Activated CD4-positive, alpha-beta T cell treated with anti-CD3 and anti-CD28 coated beads, Interleukin-2, amount 10 ng/mL, durations not matched to agents 24 days and 14 days (primary cell): Measurements from ENCODE around the gene CECR2. TPM values are rescaled to one million over a fixed set of nuclear protein-coding genes. Genes with fewer than 3 reads are reported as not detected.

Experiments used
- DNase-seq: peaks from one replicate; pipeline ENCODE4 v3.0.0; 2022
- H3K27ac Mint-ChIP-seq: one replicate; pipeline ENCODE4 v1.8.0; 2022; ENCODE audit warnings: mild to moderate bottlenecking, mixed read lengths
- H3K27me3 Mint-ChIP-seq: one replicate; pipeline ENCODE4 v1.8.0; 2022; ENCODE audit warnings: mixed read lengths
- H3K36me3 Mint-ChIP-seq: one replicate; pipeline ENCODE4 v1.8.0; 2022; ENCODE audit warnings: low read depth, mild to moderate bottlenecking, mixed read lengths
- H3K4me1 Mint-ChIP-seq: one replicate; pipeline ENCODE4 v1.8.0; 2021; ENCODE audit warnings: mixed read lengths
- H3K4me3 Mint-ChIP-seq: one replicate; pipeline ENCODE4 v1.8.0; 2022; ENCODE audit warnings: mild to moderate bottlenecking, moderate library complexity, mixed read lengths
- H3K9me3 Mint-ChIP-seq: one replicate; pipeline ENCODE4 v1.8.0; 2021; ENCODE audit warnings: mixed read lengths
- intact Hi-C: fragments of 100-400 bp; cut with micrococcal nuclease; formaldehyde crosslinking; loops from one replicate; pipeline ENCODE4 v1.15.1; 2023
- total RNA-seq: library from RNA; stranded (reverse); gene quantifications from 2 replicates; pipeline ENCODE4 v1.2.3, GENCODE V29; 2022

The CECR2 gene
- total RNA-seq, 1 donor from 2014 or later, result 0.09 TPM

- DNase-seq, result no peak
- Mint-ChIP-seq H3K36me3 (no peaks in the 10 kb centered on the region), H3K27me3 (peaks cover 36% of the 10 kb centered on the region), H3K27ac (no peak overlapping the region), H3K4me1 (no peaks in the 10 kb centered on the region), H3K4me3 (no peak overlapping the region), H3K9me3 (no peaks in the 10 kb centered on the region)
- intact Hi-C loops, result no loop called here
Measured at GRCh38 chr22:17472932-17473331, 103.7 kb downstream of the CECR2 start.

GRCh38 chr22:17475318-17476230 is 106.3 kb downstream of the CECR2 start:
- intact Hi-C loops, result no loop called here
- no peaks in the 10 kb centered on the region for H3K36me3 Mint-ChIP-seq
- no peak overlapping the region for H3K4me3 Mint-ChIP-seq
- no peak overlapping the region for H3K27ac Mint-ChIP-seq
- H3K4me1 Mint-ChIP-seq, result no peaks in the 10 kb centered on the region
- no peaks in the 10 kb centered on the region for H3K9me3 Mint-ChIP-seq
- no peak for DNase-seq
- H3K27me3 Mint-ChIP-seq, result peaks cover 45% of the 10 kb centered on the region

GRCh38 chr22:17476838-17477237 is 107.6 kb downstream of the CECR2 start:
- DNase-seq, result no peak
- no peaks in the 10 kb centered on the region for H3K9me3 Mint-ChIP-seq
- no peaks in the 10 kb centered on the region for H3K36me3 Mint-ChIP-seq
- no peak overlapping the region for H3K4me3 Mint-ChIP-seq
- H3K4me1 Mint-ChIP-seq, result no peaks in the 10 kb centered on the region
- intact Hi-C loops, result no loop called here
- no peak overlapping the region for H3K27ac Mint-ChIP-seq
- peaks cover 36% of the 10 kb centered on the region for H3K27me3 Mint-ChIP-seq

- no peak for DNase-seq
- Mint-ChIP-seq H3K36me3 (no peaks in the 10 kb centered on the region), H3K4me3 (no peak overlapping the region), H3K9me3 (no peaks in the 10 kb centered on the region), H3K27me3 (peaks cover 36% of the 10 kb centered on the region), H3K27ac (no peak overlapping the region), H3K4me1 (no peaks in the 10 kb centered on the region)
- intact Hi-C loops, result no loop called here
Measured at GRCh38 chr22:17477391-17477833, 108.2 kb downstream of the CECR2 start.

- H3K4me1 Mint-ChIP-seq, result no peaks in the 10 kb centered on the region
- H3K9me3 Mint-ChIP-seq, result no peaks in the 10 kb centered on the region
- intact Hi-C loops, result no loop called here
- no peaks in the 10 kb centered on the region for H3K36me3 Mint-ChIP-seq
- no peak overlapping the region for H3K4me3 Mint-ChIP-seq
- peaks cover 31% of the 10 kb centered on the region for H3K27me3 Mint-ChIP-seq
- no peak overlapping the region for H3K27ac Mint-ChIP-seq
- no peak for DNase-seq
Measured at GRCh38 chr22:17479135-17479534, 109.9 kb downstream of the CECR2 start.

- Mint-ChIP-seq H3K27me3 (peaks cover 19% of the 10 kb centered on the region), H3K9me3 (no peaks in the 10 kb centered on the region), H3K4me3 (no peak overlapping the region), H3K36me3 (no peaks in the 10 kb centered on the region), H3K27ac (no peak overlapping the region), H3K4me1 (no peaks in the 10 kb centered on the region)
- intact Hi-C loops, result no loop called here
- no peak for DNase-seq
Measured at GRCh38 chr22:17481424-17481823, 112.2 kb downstream of the CECR2 start.

GRCh38 chr22:17483688-17484372 is 114.6 kb downstream of the CECR2 start:
- intact Hi-C loops, result no loop called here
- no peaks in the 10 kb centered on the region for H3K9me3 Mint-ChIP-seq
- no peak overlapping the region for H3K4me3 Mint-ChIP-seq
- DNase-seq, result no peak
- no peaks in the 10 kb centered on the region for H3K36me3 Mint-ChIP-seq
- no peaks in the 10 kb centered on the region for H3K4me1 Mint-ChIP-seq
- peaks cover 8% of the 10 kb centered on the region for H3K27me3 Mint-ChIP-seq
- no peak overlapping the region for H3K27ac Mint-ChIP-seq

GRCh38 chr22:17484608-17485007 is 115.3 kb downstream of the CECR2 start:
- H3K27ac Mint-ChIP-seq, result no peak overlapping the region
- no peak overlapping the region for H3K4me3 Mint-ChIP-seq
- H3K36me3 Mint-ChIP-seq, result no peaks in the 10 kb centered on the region
- no peak for DNase-seq
- no peaks in the 10 kb centered on the region for H3K4me1 Mint-ChIP-seq
- peaks cover 2% of the 10 kb centered on the region for H3K27me3 Mint-ChIP-seq
- no peaks in the 10 kb centered on the region for H3K9me3 Mint-ChIP-seq
- intact Hi-C loops, result no loop called here

- Mint-ChIP-seq H3K27ac (no peak overlapping the region), H3K4me3 (no peak overlapping the region), H3K36me3 (no peaks in the 10 kb centered on the region), H3K27me3 (peaks cover 2% of the 10 kb centered on the region), H3K9me3 (no peaks in the 10 kb centered on the region), H3K4me1 (no peaks in the 10 kb centered on the region)
- DNase-seq, result no peak
- intact Hi-C loops, result no loop called here
Measured at GRCh38 chr22:17486313-17486712, 117.1 kb downstream of the CECR2 start.

- H3K27ac Mint-ChIP-seq, result no peak overlapping the region
- no peaks in the 10 kb centered on the region for H3K9me3 Mint-ChIP-seq
- no peaks in the 10 kb centered on the region for H3K4me1 Mint-ChIP-seq
- no peak overlapping the region for H3K4me3 Mint-ChIP-seq
- H3K36me3 Mint-ChIP-seq, result no peaks in the 10 kb centered on the region
- intact Hi-C loops, result no loop called here
- DNase-seq, result no peak
- H3K27me3 Mint-ChIP-seq, result peaks cover 2% of the 10 kb centered on the region
Measured at GRCh38 chr22:17486719-17487118, 117.5 kb downstream of the CECR2 start.

GRCh38 chr22:17489101-17489500 is 119.8 kb downstream of the CECR2 start:
- no peaks in the 10 kb centered on the region for H3K36me3 Mint-ChIP-seq
- intact Hi-C loops, result no loop called here

GRCh38 chr22:17491090-17491640 is 121.9 kb downstream of the CECR2 start:
- H3K4me3 Mint-ChIP-seq, result no peak overlapping the region
- no peaks in the 10 kb centered on the region for H3K9me3 Mint-ChIP-seq

More at GRCh38 chr22:17489101-17489500, 119.8 kb downstream of the CECR2 start:
- no peak for DNase-seq
- Mint-ChIP-seq H3K4me3 (no peak overlapping the region), H3K27ac (no peak overlapping the region), H3K27me3 (peaks cover 5% of the 10 kb centered on the region), H3K4me1 (no peaks in the 10 kb centered on the region), H3K9me3 (no peaks in the 10 kb centered on the region)

GRCh38 chr22:17492247-17492646 is 123.0 kb downstream of the CECR2 start:
- no peak overlapping the region for H3K4me3 Mint-ChIP-seq
- intact Hi-C loops, result no loop called here
- H3K36me3 Mint-ChIP-seq, result no peaks in the 10 kb centered on the region
- H3K27ac Mint-ChIP-seq, result no peak overlapping the region
- H3K4me1 Mint-ChIP-seq, result no peaks in the 10 kb centered on the region
- H3K9me3 Mint-ChIP-seq, result no peaks in the 10 kb centered on the region
- H3K27me3 Mint-ChIP-seq, result peaks cover 5% of the 10 kb centered on the region
- DNase-seq, result no peak

More at GRCh38 chr22:17491090-17491640, 121.9 kb downstream of the CECR2 start:
- Mint-ChIP-seq H3K4me1 (no peaks in the 10 kb centered on the region), H3K36me3 (no peaks in the 10 kb centered on the region), H3K27ac (no peak overlapping the region), H3K27me3 (peaks cover 5% of the 10 kb centered on the region)
- no peak for DNase-seq
- intact Hi-C loops, result no loop called here

GRCh38 chr22:17493419-17493981 is 124.2 kb downstream of the CECR2 start:
- Mint-ChIP-seq H3K27ac (no peak overlapping the region), H3K9me3 (no peaks in the 10 kb centered on the region), H3K4me3 (no peak overlapping the region), H3K4me1 (no peaks in the 10 kb centered on the region), H3K36me3 (no peaks in the 10 kb centered on the region), H3K27me3 (peaks cover 5% of the 10 kb centered on the region)
- intact Hi-C loops, result no loop called here
- DNase-seq, result no peak
